Ovary (tissue), 3 donors: ENCODE measurements around the gene ALX1.

ENCODE experiments used
- CTCF ChIP-seq, 3 donors: fragments of 450-650 bp in 2 of 3; fragments of 200-600 bp in 1 of 3; IDR thresholded peaks; one replicate each; pipeline versions ENCODE4 v1.5.1 to v1.8.0; 2016 to 2022; ENCODE audit warnings: antibody characterized with exemption in 3 of 3, mild to moderate bottlenecking in 1 of 3
- EP300 ChIP-seq: sonication (generic); formaldehyde crosslinking; IDR thresholded peaks from one replicate; pipeline ENCODE4 v1.6.1; 2017; ENCODE audit warnings: antibody characterized with exemption
- POLR2A ChIP-seq: fragments of 450-650 bp; IDR thresholded peaks from one replicate; pipeline ENCODE4 v1.6.1; 2017; ENCODE audit warnings: antibody characterized with exemption, mild to moderate bottlenecking, moderate library complexity
- donor health status: DM: no; HTN: no; CAD: no.

DNA sequence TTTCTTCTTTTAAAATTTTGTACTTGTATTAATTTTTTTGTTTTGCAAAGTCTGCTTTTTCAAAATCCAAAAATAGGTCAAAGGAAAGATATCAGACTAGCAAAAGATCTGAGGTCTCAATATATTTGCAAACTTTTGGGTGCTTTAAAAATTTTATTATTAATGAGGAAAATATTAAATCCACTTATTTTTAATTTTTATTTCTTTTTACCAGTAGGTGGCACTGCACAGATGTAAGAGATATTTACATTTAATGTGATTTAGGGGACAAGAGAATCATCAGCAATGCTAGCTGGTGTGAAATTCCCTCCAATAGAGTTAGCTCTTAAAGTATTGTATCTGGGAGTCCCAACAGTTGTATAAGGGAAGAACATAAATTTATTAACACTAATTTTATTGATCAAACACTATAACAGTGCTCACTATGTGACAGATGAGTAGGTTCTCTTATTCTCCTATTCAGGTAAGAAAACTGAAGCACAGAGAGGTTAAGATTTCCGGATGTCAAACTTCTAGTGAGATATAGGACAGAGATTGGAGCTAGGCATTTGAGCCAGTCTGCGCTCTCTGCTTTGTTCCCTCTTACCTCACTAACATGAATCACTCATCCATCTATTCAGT lies 30.5 kb downstream of the ALX1 start:
- no peak for TF ChIP-seq CTCF (IDR thresholded peaks at IDR 0.05)
- no peak for TF ChIP-seq POLR2A
- no peak for TF ChIP-seq EP300
